ENCODE results near the gene LRP1B.

GRCh38 chr2:142144547-142144946 lies 13.7 kb upstream of the LRP1B start:
- TF ChIP-seq TCF4 (CRISPR knock-in tag; IDR thresholded peaks at IDR 0.05; ENCODE audit: borderline replicate concordance): no peak
- TF ChIP-seq ISL1 (CRISPR knock-in tag; IDR thresholded peaks at IDR 0.05): peak; percentile 94
- TF ChIP-seq GLIS3 (CRISPR knock-in tag; IDR thresholded peaks at IDR 0.05): no peak
- TF ChIP-seq ZNF70 (CRISPR knock-in tag; IDR thresholded peaks at IDR 0.05): no peak
- TF ChIP-seq PPARA (CRISPR knock-in tag; IDR thresholded peaks at IDR 0.05; ENCODE audit: borderline replicate concordance): no peak
- no peak for TF ChIP-seq POU6F1 (CRISPR knock-in tag; IDR thresholded peaks at IDR 0.05; ENCODE audit: borderline replicate concordance, low read depth)
- no peak for TF ChIP-seq RARB (CRISPR knock-in tag; IDR thresholded peaks at IDR 0.05)
- TF ChIP-seq ZC3H10 (CRISPR knock-in tag; IDR thresholded peaks at IDR 0.05): no peak
- no peak for TF ChIP-seq ZFP30 (CRISPR knock-in tag; IDR thresholded peaks at IDR 0.05)
- TF ChIP-seq ZNF565 (CRISPR knock-in tag; conservative IDR thresholded peaks at IDR 0.05; ENCODE audit: low read depth): no peak
- TF ChIP-seq PATZ1 (CRISPR knock-in tag; IDR thresholded peaks at IDR 0.05; ENCODE audit: borderline replicate concordance): no peak

Measured in SK-N-SH treated with all-trans-retinoic acid at 6 μM for 48 hours (cell line).